ENCODE data around the gene OGFOD3. TPM values are rescaled to one million over a fixed set of nuclear protein-coding genes. Genes with fewer than 3 reads are reported as not detected.

OGFOD3 gene
- total and polyA plus RNA-seq, 8 donors, result 10.5 to 30.4 (median 17.4) TPM

GRCh38 chr17:82438401-82439193 lies 20.2 kb upstream of the OGFOD3 start:
- Histone ChIP-seq H3K4me3 (no peak overlapping the region), H3K9me3 (no peaks in the 10 kb centered on the region), H3K27ac (no peak overlapping the region), H3K36me3 (peaks cover 16 to 80% (median 69%) of the 10 kb centered on the region in 4 donors), H3K4me1 (peaks cover 0 to 21% (median 9%) of the 10 kb centered on the region in 4 donors), H3K27me3 (no peaks in the 10 kb centered on the region)
- TF ChIP-seq EP300 (IDR thresholded peaks at IDR 0.05) (no peak), POLR2A (IDR thresholded peaks at IDR 0.05) (no peak), POLR2AphosphoS5 (IDR thresholded peaks at IDR 0.05) (no peak)
- TF ChIP-seq, protein P1, sequence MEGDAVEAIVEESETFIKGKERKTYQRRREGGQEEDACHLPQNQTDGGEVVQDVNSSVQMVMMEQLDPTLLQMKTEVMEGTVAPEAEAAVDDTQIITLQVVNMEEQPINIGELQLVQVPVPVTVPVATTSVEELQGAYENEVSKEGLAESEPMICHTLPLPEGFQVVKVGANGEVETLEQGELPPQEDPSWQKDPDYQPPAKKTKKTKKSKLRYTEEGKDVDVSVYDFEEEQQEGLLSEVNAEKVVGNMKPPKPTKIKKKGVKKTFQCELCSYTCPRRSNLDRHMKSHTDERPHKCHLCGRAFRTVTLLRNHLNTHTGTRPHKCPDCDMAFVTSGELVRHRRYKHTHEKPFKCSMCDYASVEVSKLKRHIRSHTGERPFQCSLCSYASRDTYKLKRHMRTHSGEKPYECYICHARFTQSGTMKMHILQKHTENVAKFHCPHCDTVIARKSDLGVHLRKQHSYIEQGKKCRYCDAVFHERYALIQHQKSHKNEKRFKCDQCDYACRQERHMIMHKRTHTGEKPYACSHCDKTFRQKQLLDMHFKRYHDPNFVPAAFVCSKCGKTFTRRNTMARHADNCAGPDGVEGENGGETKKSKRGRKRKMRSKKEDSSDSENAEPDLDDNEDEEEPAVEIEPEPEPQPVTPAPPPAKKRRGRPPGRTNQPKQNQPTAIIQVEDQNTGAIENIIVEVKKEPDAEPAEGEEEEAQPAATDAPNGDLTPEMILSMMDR (IDR thresholded peaks at IDR 0.05), result no peak
- no peak for DNase-seq
- intact Hi-C loops (cut with DNase I; ENCODE audit: low total_unique reads), result no loop called here
- 83 to 90% (median 84%) methylated on average over 25 to 26 of the region's 26 CpGs for WGBS, 5 donors

GRCh38 chr17:82437325-82437668 lies 18.9 kb upstream of the OGFOD3 start:
- H3K27me3 ChIP-seq, result no peaks in the 10 kb centered on the region

GRCh38 chr17:82436601-82437324 lies 18.4 kb upstream of the OGFOD3 start:
- TF ChIP-seq, protein P1 (IDR thresholded peaks at IDR 0.05), result no peak
- no peak for TF ChIP-seq POLR2A (IDR thresholded peaks at IDR 0.05)
- TF ChIP-seq EP300 (IDR thresholded peaks at IDR 0.05), result no peak
- no peak for TF ChIP-seq POLR2AphosphoS5 (IDR thresholded peaks at IDR 0.05)
- intact Hi-C loops (cut with DNase I; ENCODE audit: low total_unique reads), result no loop called here
- peaks cover 0 to 21% (median 9%) of the 10 kb centered on the region in 4 donors for H3K4me1 ChIP-seq
- 68 to 81% (median 77%) methylated on average over 28 to 36 of the region's 36 CpGs for WGBS, 5 donors
- peak overlapping the region in 1 of 4 donors; percentile 3 for H3K4me3 ChIP-seq
- peaks cover 4 to 69% (median 58%) of the 10 kb centered on the region in 4 donors for H3K36me3 ChIP-seq
- H3K27ac ChIP-seq, result no peak overlapping the region
- DNase-seq, result peak in 1 of 2 donors; percentile 53
- no peaks in the 10 kb centered on the region for H3K27me3 ChIP-seq
- H3K9me3 ChIP-seq, result no peaks in the 10 kb centered on the region

More at GRCh38 chr17:82437325-82437668, 18.9 kb upstream of the OGFOD3 start:
- Histone ChIP-seq H3K36me3 (peaks cover 4 to 69% (median 61%) of the 10 kb centered on the region in 4 donors), H3K27ac (no peak overlapping the region), H3K4me3 (peak overlapping the region in 1 of 4 donors; percentile 3), H3K9me3 (no peaks in the 10 kb centered on the region), H3K4me1 (peaks cover 0 to 21% (median 9%) of the 10 kb centered on the region in 4 donors)
- 90 to 92% (median 91%) methylated on average over 18 of the region's 18 CpGs; no CpG with 5 or more reads in 1 of the 5 donors for WGBS, 5 donors
- no peak for DNase-seq
- intact Hi-C loops (cut with DNase I; ENCODE audit: low total_unique reads), result no loop called here
- TF ChIP-seq EP300 (IDR thresholded peaks at IDR 0.05) (no peak), POLR2AphosphoS5 (IDR thresholded peaks at IDR 0.05) (no peak), POLR2A (IDR thresholded peaks at IDR 0.05) (no peak)
- TF ChIP-seq, protein P1 (IDR thresholded peaks at IDR 0.05), result no peak

All from stomach (tissue), 9 donors.